Frontal cortex (tissue), 4 donors: ENCODE data around the gene OR2A2. TPM values are rescaled to one million over a fixed set of nuclear protein-coding genes. Genes with fewer than 3 reads are reported as not detected.

Source experiments
- DNase-seq, 2 donors: peaks; one replicate each; pipeline ENCODE4 v3.0.0; 2012; ENCODE audit warnings: low spot score in 2 of 2
- FAIRE-seq: peaks from 2 replicates; lab custom pipeline; 2012; peaks lifted over from hg19 to GRCh38; lab: Jason Lieb, UNC
- small RNA-seq: library from RNA; depleted of rRNA; stranded (forward); fragments of <200 nt; gene quantifications from one replicate; pipeline ENCODE3, GENCODE V24; 2014
- total RNA-seq: library from RNA; depleted of rRNA; stranded (reverse); fragments of >200 nt; gene quantifications from one replicate; pipeline ENCODE4 v1.2.3, GENCODE V29; 2014
- donor health status: control.
- donor health status: control.
- donor health status: control.

The OR2A2 gene
- total RNA-seq, 1 donor from 2014 or later: not detected

- no peak for DNase-seq
Measured at GRCh38 chr7:144134116-144134515, 24.7 kb downstream of the OR2A2 start.

DNA sequence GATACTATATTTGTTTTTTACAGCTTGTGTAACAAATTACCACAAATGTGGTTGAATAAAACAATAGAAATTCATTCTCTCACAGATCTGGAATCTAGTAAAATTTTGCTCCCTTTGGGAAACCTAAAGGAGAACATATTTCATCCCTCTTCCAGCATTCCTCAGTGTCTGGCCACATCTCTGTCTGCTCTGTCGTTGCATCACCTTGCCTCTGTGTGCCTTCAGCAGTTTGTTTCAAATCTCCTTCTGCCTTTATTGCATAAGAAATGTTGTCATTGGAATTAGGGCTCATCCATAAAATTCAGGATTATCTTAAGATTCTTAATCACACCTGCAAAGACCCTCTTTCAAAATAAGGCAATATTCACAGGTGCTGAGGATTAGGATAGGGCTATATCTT, 28.1 kb downstream of the OR2A2 start:
- FAIRE-seq: no peak
- DNase-seq: no peak

More at GRCh38 chr7:144134116-144134515, 24.7 kb downstream of the OR2A2 start:
- no peak for FAIRE-seq

GRCh38 chr7:144142187-144142586, 32.8 kb downstream of the OR2A2 start:
- no peak for FAIRE-seq

DNA sequence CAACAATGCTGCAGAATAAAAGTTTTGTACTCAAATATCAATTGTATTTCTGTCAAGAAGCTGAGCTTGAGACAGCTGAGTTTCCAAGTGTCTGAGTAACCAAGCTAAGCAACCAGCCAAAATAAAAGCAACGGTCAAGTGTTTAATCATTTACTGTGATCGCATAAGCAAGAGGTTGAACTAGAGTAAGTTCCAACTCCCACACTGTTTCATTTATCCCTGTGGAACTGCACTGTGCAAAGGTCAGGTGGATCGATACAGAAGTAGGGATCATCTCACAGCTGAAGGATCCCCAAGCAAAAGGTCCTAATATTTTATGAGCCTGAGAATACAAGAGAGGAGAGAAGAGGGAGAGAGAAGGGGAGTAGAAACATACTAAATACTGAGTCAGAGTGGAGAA, 35.0 kb downstream of the OR2A2 start:
- FAIRE-seq (no peak), DNase-seq (no peak)

More at GRCh38 chr7:144142187-144142586, 32.8 kb downstream of the OR2A2 start:
- no peak for DNase-seq

DNA sequence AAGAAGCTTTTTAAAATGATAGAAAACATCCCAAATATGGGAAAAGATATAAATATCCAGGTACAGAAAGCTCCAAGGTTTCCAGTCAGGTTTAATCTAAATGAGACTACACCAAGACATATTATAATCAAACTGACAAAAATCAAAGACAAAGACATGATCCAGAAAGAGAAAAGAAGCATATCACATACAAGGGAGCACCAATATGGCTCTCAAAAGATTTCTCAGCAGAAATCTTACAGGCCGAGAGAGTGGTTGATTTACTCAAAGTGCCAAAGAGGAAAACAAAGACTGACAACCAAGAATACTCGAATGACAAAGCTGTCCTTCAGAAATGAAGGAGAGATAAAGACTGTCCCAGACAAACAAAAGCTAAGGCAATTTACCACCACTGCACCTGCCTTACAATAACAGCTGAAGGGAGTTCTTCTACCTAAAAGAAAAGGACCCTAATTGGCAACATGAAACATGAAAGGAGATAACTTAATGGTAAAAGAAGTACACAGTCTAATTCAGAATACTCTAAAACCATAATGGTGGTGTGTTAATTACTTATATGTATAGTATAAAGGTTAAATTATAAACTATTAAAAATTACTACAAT, 38.9 kb downstream of the OR2A2 start:
- DNase-seq (no peak), FAIRE-seq (no peak)

DNA sequence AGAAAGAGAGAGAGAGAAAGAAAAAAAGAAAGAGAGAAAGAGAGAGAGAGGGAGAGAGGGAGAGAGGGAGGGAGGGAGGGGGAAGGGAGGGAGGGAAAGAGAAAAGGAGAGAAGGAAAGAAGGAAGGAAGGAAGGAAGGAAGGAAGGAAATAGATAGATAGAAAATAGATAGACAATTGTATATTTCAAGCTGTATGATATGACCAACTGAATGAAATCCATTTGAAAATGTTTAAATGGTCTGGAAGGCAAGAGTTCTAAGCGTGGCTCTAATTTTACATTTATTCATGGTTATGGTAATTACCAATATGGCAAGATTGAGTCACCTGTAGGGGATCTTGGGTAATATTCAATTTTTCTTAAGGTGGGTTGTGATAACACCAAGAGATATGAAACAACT, 49.5 kb downstream of the OR2A2 start:
- no peak for FAIRE-seq

More for the DNA sequence above, 49.5 kb downstream of the OR2A2 start:
- DNase-seq: no peak

Small RNA genes within 50 kb of the gene (small RNA-seq; reads per million reads assigned to genes)
- gene OR2A41P: not detected

Other genes with a start within 250 kb of the OR2A2 start
- 160 TPM for gene TCAF1, start 207.4 kb upstream of the OR2A2 start, total RNA-seq
- gene OR2F2, start 174.3 kb upstream of the OR2A2 start, total RNA-seq: not detected
- gene OR2F1, start 154.7 kb upstream of the OR2A2 start, total RNA-seq: not detected
- not detected for gene OR6B1, start 109.3 kb upstream of the OR2A2 start, total RNA-seq
- gene OR2A5, start 60.6 kb upstream of the OR2A2 start, total RNA-seq: not detected
- gene OR2A25, start 39.8 kb upstream of the OR2A2 start, total RNA-seq: not detected
- not detected for gene OR2A12, start 23.3 kb upstream of the OR2A2 start, total RNA-seq
- gene OR2A14, start 13.6 kb downstream of the OR2A2 start, total RNA-seq: not detected
- 0.41 TPM for gene CTAGE4, start 73.9 kb downstream of the OR2A2 start, total RNA-seq
- gene ARHGEF35, start 86.2 kb downstream of the OR2A2 start, total RNA-seq: 0.82 TPM
- gene OR2A42, start 130.0 kb downstream of the OR2A2 start, total RNA-seq: under 0.01 TPM
- gene OR2A7, start 155.2 kb downstream of the OR2A2 start, total RNA-seq: not detected
- gene CTAGE8, start 159.7 kb downstream of the OR2A2 start, total RNA-seq: 0.41 TPM
- not detected for gene OR2A1, start 202.8 kb downstream of the OR2A2 start, total RNA-seq
- gene ARHGEF5, start 245.8 kb downstream of the OR2A2 start, total RNA-seq: 0.82 TPM